HG03095 (cell line): ENCODE data around the gene PARD3B.

Source experiments
- ATAC-seq: cut with Tn5 transposase; IDR thresholded peaks from one replicate; pipeline ENCODE4 v1.9.1; 2021; ENCODE audit warnings: moderate library complexity; ENCODE audit not compliant: unreplicated experiment

PARD3B gene

GRCh38 chr2:204824751-204825453 lies 279.6 kb downstream of the PARD3B start:
- ATAC-seq = no peak

GRCh38 chr2:204825681-204826080 lies 280.4 kb downstream of the PARD3B start:
- ATAC-seq = no peak

GRCh38 chr2:204827701-204828590 lies 282.7 kb downstream of the PARD3B start:
- no peak for ATAC-seq

GRCh38 chr2:204834716-204835384 lies 289.6 kb downstream of the PARD3B start:
- no peak for ATAC-seq

GRCh38 chr2:204835786-204836185 lies 290.5 kb downstream of the PARD3B start:
- ATAC-seq = no peak

GRCh38 chr2:204840504-204840903 lies 295.2 kb downstream of the PARD3B start:
- ATAC-seq = no peak

GRCh38 chr2:204842068-204842467 lies 296.8 kb downstream of the PARD3B start:
- ATAC-seq = no peak

GRCh38 chr2:204842661-204843485 lies 297.6 kb downstream of the PARD3B start:
- no peak for ATAC-seq

- ATAC-seq = no peak
Observed at GRCh38 chr2:204846471-204846870, 301.2 kb downstream of the PARD3B start.

- ATAC-seq = no peak
Observed at GRCh38 chr2:204849892-204850291, 304.6 kb downstream of the PARD3B start.

- no peak for ATAC-seq
Observed at GRCh38 chr2:204850581-204850980, 305.3 kb downstream of the PARD3B start.

GRCh38 chr2:204853905-204854304 lies 308.6 kb downstream of the PARD3B start:
- ATAC-seq = no peak

- no peak for ATAC-seq
Observed at GRCh38 chr2:204860274-204860673, 315.0 kb downstream of the PARD3B start.

GRCh38 chr2:204862809-204863208 lies 317.5 kb downstream of the PARD3B start:
- no peak for ATAC-seq

GRCh38 chr2:204863336-204863735 lies 318.1 kb downstream of the PARD3B start:
- no peak for ATAC-seq

- no peak for ATAC-seq
Observed at GRCh38 chr2:204869132-204869823, 324.0 kb downstream of the PARD3B start.

- no peak for ATAC-seq
Observed at GRCh38 chr2:204870053-204870452, 324.8 kb downstream of the PARD3B start.

- ATAC-seq = no peak
Observed at GRCh38 chr2:204871231-204871953, 326.1 kb downstream of the PARD3B start.

GRCh38 chr2:204876311-204876710 lies 331.0 kb downstream of the PARD3B start:
- ATAC-seq = no peak
